ENCODE results near the gene GIT1.

Gene GIT1, protein sequence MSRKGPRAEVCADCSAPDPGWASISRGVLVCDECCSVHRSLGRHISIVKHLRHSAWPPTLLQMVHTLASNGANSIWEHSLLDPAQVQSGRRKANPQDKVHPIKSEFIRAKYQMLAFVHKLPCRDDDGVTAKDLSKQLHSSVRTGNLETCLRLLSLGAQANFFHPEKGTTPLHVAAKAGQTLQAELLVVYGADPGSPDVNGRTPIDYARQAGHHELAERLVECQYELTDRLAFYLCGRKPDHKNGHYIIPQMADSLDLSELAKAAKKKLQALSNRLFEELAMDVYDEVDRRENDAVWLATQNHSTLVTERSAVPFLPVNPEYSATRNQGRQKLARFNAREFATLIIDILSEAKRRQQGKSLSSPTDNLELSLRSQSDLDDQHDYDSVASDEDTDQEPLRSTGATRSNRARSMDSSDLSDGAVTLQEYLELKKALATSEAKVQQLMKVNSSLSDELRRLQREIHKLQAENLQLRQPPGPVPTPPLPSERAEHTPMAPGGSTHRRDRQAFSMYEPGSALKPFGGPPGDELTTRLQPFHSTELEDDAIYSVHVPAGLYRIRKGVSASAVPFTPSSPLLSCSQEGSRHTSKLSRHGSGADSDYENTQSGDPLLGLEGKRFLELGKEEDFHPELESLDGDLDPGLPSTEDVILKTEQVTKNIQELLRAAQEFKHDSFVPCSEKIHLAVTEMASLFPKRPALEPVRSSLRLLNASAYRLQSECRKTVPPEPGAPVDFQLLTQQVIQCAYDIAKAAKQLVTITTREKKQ

DNA sequence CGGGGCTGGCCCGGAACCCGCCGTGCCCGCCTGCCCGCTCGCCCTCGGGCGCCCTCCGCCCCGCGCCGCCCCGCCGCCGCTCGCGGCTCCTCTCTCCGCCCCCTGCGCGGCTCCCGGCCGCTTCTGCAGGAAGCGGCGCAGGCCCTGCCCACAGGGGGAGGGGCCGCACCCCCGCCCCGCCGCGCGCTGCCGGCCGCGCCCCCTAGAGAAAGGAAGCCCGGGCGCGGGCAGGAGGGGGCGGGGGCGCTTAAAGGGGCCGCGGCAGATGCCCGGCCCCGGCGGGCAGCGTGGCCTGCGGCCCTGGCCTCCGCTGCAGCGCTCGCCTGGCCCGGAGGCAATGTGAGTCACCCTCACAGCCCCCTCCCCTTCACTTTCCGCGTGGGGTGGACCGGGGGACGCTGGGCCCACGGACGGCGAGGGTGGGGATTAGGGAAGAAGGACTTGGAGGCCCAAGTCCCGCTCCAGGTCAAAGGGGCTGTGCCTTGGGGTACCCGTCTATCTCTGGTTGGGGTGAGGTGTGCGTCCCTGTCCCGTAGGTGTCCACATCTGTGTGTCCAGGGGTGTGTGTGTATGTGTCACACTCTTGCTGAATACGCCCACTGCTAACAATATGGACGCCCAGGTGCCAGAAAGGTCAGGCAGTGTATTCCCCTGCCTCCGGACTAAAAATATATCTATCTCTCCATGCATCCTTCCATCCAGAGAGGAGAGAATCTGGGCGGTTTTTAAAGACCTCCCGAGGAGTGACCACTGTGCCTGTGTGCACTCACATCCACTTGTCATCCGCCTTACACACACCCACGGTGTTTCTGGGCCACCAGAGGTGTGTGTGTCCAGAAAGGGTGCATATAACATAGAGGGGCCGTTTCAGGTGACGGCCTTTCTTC lies at the start of gene GIT1:
Gene GIT1 (minus strand): TSS at position 125 of the 887 bp plus-strand sequence. CDS start 270 bp downstream, outside the sequence.
- peak; percentile 89 for DNase-seq

DNA sequence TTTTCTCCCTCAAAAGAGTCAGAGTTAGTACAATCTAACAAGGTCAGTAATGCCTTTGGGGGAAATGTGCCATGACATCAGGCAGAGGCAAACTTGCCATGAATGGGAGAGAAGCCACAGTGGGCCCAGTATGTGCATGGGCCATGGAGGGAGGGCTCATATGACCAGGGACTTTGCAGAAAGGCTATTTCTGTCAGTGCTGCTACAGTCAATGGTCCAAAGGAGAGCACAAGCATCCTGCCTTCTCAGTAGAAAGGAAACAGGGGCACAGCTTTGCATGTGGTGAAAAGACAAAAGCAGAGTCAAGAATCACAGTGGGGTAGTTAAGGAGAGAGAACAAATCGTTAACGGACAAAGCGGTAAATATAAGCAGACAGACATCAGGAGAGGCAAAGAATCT lies 44.4 kb upstream of the GIT1 start:
- DNase-seq = no peak

DNA sequence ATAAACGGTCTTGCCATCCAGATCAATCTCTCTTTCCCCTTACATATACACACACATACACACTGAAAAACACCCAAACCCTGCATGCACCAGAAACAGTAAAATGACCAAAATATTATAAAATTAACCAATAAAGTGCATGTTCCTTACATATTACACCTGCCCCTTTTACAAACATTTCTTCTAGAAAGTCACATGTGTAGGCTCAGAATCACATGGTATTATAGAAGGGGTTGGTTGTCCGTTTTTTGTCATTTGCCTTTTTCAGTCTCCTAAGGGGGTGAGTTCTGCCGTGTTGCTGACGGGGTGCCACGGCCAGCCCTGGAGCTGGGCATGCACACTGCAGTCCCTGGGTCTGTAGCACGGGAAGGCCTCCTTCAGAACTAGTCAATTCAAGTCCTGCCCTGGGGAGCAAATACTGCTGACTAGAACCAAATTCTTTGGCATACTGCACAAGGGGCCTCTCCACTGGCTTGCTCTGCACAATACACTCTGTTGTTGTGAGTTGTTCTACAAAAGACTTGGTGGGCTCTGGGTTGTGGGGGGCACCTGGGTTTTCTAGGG lies 41.3 kb upstream of the GIT1 start:
- DNase-seq = no peak

DNA sequence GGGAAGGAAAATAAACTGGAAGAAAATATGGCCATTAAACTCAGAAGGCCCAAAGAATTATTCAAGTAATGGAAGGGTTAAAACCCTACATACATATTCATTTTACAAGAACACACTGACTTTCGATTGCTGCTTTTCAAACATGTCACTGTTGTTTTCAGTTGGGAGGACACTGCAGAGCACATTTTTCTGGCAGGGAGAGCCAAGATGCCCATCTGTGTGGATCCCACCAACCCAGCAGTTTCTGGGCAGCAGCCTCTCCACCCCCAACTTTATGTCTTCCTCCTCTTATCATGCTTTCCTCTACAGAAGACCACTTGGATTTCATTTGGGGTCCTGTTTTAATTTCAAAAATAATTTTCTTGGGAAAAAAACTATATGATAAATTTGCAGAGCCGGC lies 40.4 kb upstream of the GIT1 start:
- DNase-seq = no peak

DNA sequence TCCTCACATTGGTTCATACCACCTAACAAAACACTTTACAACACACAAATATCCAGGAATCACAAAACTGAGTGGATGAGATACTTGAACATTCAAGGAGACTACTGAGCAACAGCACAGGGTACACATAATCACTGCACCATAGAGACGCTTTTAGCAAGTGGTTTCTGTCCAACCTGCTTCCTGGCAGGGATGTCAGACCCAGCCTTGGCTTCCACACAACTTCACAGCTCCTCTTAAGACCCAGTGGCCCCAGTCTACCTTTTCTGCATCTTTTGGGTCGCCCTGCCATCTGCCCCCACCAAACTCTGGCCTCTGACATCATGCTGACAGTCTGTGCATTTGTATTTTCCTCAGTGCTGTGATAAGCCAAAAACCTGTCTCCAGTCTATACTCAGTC lies 39.2 kb upstream of the GIT1 start:
- no peak for DNase-seq

DNA sequence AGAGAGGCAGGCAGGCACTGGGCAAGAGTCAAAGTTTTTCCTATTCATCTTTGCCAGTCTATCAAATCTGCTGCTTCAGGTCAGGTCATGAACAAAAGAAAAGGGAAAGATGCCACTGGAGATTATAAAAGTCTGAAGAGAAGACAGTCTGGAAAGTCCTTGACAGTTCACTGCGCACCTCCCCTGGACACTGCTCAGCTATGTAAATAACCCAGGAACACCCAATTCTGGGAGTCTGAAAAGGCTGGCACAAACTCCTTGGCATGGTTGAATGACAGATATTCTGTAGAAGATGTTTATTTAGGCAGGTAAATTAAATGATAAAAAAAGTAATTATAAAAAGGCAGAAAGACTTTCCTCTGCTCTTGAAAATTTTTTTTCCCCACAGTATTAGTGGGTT lies 38.5 kb upstream of the GIT1 start:
- DNase-seq = no peak

DNA sequence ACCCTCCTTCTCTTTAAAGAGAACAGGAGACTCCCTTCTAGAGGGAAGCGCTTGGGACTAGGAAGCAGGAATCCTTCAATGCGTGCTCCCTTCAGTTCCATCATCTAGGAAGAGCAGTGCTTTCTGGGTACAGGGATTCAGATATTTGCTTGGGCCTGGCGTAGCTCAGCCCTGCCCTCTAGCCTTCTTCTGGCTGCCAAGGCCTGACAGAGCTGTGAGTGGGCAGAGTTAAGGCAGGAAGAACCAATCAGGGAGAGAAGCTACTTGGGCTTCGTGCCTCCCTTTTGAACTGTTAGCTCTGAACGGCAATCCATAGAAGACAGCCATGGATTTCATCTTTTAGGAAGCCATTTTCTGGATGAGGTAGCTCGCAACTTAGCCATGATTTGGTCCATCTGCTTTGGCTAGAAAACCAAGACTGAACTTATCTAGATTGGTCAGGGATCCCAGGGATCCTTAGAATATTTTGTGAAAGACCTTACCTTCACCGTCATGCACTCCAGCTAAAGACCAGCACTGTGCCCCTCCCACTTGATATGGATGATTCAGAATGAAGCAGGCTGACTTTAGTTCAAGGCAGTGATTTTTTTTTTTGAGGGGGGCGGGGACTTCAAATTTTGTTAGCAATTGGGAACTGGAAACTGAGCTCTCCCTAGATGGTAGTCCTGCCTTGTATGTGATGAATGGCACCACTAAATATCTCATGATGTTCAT lies 35.7 kb upstream of the GIT1 start:
- no peak for DNase-seq

DNA sequence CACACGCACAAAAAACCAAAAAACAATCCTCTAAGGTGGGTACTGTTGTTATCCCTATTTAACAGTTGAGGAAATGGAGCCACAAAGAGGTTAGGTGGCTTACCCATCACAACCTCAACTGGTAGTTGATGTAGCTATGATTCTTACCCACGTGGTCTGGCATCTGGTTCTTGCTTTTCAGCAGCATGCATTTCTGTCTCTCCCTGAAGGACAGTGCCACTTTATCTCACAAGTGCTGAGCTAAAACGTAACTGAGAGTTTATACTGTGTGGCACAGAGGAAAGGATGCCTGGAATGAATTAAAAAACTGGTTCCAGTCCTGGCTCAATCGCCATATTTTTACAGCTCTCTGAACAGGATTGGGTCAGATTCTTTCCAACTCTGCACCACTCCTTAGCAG lies 35.1 kb upstream of the GIT1 start:
- no peak for DNase-seq

DNA sequence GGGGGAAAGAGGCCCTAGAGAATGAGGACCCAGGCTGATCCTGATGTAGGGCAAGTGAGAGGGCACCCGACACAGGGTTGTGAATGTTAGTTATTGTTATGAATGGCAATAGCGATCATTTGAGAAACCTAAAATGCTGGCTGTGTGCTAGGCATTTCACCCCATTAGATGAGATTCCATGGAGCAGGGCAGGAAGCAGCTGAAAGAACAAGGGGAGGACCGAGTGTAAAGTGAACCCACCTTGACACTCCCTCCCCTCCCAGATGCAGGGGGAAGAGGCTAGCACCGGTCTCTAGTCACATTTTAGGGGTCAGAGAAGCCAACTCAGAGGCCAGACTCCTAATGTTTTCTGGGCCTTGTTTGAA lies 33.8 kb upstream of the GIT1 start:
- DNase-seq = no peak

DNA sequence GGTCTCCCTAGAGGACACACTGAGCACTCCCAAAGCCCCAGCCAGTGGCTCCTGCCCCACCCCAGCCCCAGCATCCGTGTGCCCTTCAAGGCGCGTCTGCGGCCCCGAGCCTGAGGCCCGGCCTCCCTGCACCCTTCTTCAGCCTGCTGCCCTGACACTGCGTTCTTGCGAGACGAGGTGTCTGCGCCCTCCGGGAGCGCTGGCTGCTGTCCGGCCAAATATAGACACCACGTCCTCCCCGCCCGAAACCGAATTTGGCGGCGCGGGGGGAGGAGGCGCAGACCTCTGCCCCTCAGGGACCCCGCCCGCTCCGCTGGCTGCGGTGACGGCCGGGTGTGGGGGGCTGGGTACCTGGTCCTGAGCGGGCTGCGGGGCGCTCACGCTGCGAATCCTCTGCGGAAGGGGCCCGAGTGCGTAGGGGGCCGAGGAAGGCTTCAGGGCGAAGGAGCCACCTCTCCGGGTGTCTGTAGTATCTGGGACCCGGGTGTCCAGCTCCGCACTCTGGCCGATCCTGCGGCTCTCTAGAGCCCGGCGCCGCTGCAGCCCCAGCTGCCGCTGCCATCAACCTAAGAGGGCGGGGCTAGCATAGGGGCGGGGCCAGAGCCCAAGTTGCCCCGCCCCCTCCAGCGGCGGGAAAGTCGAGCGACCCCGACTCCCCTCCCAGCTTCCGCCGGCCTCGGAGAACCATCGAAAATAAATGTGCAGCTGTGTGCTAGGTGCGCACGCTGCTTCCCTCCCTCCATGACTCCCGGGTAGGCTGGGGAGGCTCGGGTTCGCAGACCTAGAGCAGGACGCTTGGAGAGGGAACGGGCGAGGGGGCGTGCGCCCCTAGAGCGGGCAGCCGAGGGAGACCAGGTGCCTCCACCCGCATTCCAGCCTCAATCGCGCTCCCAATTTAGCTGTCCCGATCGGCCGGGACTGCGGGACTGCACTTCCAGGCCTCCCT lies 33.2 kb upstream of the GIT1 start, which contains the start of gene CORO6:
Gene CORO6 (minus strand): TSS at position 576 of the 946 bp plus-strand sequence. CDS start 1,491 bp downstream, outside the sequence.
- DNase-seq = peak; percentile 36

DNA sequence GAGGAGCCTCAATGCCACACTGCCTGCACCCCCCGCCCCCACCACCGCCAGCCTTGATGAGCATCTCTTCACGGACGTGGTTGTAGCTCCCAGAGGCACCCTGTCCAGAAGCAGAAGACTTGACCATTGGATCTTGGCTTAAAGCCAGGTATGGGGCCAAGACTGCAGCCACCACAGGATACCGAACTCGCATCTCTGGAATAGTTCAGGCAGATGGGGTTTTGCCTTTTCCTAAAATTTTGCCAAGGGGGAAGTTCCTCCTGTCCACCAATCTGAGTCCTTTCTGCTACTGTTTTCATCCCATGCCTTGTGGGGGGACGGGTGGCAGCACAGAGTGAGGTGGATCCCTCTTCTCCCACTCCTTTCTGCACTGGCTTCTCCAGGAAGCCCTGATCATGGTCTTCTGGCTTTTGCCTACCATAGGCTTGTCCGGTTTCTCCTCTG lies 32.3 kb upstream of the GIT1 start:
- DNase-seq = no peak

DNA sequence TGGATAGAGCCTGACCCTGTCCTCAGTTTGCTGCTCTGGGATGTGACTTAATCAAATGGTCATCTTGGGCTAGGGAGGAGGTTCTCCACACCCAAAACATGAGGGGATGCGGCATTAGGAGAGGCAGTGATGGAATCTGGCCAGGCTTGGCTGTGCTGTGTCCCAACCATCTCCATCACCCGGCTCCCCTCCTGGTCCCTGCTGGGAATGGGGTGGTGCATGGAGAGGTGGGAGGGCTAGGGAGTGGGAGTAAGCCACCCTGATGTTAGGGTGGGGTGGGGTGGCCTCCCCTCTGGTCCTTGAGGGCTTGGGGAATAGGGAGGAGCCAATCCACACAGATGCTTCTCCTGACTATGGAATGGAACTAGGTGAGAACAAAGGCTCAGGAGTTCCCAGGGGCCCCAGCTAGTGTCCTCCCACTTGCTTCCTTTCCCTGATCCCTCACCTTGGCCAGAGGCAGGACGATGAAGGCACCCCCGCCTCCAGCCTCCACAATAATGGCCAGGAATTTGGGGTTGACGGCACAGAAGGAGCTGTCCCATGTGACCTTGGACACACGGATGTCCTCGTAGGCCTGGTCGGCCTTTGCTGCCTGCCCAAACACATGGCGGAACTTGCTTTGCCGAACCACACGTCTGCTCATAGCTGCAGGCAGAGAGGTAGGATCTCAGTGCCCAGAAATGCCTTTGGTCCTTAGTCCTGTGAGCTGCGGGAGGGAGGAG lies 31.5 kb upstream of the GIT1 start:
- no peak for DNase-seq

DNA sequence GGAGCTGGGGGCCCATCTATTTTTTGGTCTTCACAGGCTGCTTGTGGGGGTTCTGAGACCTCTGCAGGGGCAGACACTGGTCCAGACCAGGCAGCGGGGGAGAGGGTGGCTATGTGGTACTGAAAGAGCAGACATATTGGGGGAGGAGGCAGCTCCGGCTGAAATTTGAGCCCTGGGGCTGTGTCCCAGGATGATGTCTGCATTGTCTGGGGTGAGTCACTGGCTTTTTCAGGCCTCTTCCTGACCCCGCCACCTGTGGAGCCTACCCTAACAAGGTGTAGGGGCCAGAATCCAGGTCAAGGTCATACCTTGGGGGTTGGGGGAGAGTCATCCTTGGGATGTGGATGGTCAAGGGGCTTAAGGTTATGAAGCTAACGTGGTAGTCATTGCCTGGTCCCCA lies 30.8 kb upstream of the GIT1 start:
- DNase-seq = no peak

DNA sequence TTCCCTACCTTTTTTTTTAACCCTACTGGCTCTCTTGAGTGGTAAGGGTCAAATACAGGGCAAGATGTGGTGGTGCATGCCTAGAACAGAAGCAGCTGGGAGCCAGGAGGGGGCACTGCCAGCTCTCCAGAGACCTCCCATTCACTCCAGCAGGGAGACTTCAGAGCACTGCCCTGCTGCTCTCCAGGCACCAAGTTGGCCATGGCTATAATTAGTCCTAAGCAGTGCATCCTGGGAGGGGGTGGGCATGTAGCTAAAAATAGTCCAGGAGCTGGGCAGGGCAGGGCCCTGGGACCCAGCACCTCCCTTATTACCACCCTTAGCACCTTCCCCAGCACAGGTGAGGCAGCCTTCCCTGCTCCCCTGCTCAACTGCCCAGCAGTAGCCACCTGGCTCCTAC lies 29.8 kb upstream of the GIT1 start:
- DNase-seq = peak; percentile 16

DNA sequence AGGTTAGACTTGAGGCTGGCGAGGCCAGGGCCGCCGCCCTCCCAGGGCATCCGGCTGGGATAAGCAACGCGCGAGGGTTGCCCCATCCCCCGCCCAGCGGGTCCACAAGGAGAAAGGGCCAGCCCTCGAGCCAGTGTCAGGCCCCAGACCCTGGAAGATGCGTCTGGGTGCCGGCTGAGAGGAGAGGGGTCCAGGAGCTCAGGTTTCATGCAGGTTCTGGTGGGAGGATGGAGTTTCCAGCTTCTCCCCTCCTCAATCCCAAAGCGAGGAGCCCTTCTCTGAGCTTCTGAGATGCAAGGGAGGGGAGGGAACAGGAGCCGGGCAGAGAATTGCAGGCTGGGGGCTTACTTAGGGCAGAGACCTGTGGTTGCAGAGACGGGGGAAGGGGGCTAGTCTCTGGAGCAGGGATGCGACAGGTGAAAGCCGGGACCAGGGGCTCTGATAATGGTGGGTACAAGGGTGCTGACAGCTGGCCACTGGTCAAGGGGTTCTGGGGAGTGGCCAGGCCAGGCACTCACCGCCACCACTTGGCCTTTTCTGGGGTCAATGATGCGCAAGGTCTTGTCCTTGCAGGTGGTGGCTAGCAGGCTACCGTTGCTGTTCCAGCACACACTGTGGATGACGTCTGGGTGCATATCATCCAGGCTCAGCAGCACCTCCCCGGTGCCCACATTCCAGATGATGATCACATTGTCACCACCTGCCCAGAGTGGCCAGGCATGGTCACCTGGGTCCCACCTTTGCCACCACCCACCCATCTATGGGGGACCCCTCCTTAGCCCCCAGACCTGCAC lies 29.0 kb upstream of the GIT1 start:
- no peak for DNase-seq

DNA sequence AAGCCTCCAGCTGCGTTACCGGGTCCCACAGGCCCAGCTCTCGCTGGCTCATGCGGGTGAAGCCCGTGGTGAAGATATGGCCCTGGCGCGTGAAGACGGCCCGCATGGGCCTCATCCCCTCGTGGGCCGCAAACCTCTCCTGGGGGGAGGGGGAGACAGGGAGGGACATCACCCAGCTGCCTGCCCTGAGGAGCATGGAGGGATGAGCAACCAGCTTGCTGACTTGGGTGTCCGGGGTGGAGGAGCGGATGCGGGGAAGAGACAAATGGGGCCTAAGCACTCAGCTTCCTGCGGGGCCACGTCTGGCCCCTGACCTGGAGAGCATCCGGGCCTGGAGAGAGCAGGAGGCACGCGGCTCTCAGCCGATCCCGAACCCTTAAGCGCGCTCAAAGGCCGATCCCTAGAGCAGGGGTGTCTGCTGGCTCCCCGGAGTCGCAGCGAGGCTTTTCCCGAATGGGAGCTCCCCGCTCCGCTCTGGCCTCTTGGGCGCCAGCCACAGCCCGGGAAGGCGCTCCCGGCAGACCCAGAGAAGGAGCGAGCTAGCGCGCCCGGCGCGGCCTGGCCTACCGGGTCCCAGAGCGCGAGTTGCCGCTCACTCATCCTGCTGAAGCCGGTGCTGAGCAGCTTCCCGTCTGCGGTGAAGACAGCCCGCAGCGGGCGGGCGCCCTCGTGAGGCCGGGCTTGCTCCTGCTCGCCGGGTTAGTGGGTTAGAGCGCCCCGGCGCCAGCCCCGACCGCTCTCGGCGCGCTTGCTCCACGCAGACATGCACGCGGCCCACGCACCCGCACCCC lies 28.2 kb upstream of the GIT1 start:
- peak; percentile 64 for DNase-seq

DNA sequence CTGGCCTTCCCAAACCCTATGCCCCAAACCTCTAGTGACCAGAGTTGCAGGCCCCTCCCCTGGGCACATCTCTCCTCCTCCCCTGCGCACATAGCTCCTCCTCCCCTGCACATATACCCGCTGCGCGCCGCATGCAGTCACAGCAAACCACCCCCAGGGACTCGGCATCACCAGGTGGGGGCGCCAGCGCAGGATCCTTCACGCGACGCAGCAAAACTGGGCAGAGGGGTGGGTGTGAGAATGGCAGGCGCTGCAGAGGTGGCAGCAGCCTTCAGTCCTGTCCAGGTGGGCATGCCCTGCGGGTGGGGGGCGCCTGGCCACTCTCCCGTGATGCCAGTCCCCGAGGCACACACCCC lies 27.7 kb upstream of the GIT1 start:
- peak; percentile 90 for DNase-seq

DNA sequence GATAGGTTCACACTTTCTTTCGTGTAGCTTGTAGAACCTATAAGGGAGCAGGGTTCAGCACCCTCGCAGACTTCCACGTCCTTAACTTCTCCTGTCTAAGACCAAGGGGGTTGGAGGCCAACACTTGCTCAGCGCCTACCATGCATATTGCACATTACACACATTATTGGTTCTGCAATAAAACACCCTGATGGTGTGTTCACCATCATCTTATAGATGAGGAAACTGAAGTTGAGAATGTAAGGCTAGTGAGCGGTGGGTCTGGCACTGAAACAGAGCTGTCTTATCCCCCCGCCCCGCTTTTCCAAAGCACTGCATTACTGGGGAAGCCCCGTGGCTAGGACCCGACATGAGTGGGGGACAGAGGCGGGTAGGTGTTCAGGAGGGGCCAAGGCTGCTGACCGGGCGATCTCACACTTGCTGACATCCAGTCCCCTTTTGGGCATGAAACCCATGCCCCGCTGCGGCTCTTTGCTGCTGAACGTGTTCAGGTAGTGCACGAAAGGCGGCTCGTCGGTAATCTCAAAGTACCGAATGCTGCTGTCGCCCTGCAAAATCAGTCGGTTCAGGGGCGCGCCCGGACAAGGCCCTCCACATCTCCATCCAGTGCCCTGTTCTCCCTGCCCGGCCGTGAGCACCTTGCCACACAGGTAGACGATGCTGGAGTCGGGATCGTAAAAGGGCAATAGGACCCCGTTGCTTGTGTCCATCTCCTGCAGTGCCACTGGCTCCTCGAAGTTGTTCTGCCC lies 27.0 kb upstream of the GIT1 start:
- peak; percentile 25 for DNase-seq

All from NCI-H526 treated with DMSO at 0.1 percent for 48 hours (cell line).